HEK293 (cell line): ENCODE data around the gene RHPN2.

Source experiments
- KLF16 ChIP-seq: fragments of 450-650 bp; formaldehyde crosslinking; IDR thresholded peaks from 2 replicates; pipeline ENCODE4 v1.5.1; 2017; ENCODE audit warnings: missing biosample characterization, missing genetic modification characterization
- ZNF114 ChIP-seq: fragments of 450-650 bp; formaldehyde crosslinking; IDR thresholded peaks from 2 replicates; pipeline ENCODE4 v1.5.0; 2017; ENCODE audit warnings: missing biosample characterization, missing genetic modification characterization
- ZNF18 ChIP-seq: fragments of 450-650 bp; formaldehyde crosslinking; IDR thresholded peaks from 2 replicates; pipeline ENCODE4 v1.5.1; 2016; ENCODE audit warnings: missing biosample characterization, missing genetic modification characterization
- TF ChIP-seq, protein P1 (sequence below): fragments of 450-650 bp; formaldehyde crosslinking; IDR thresholded peaks from 2 replicates; pipeline ENCODE4 v1.5.1; 2016; ENCODE audit warnings: missing biosample characterization, missing genetic modification characterization

- TF ChIP-seq, protein P1, sequence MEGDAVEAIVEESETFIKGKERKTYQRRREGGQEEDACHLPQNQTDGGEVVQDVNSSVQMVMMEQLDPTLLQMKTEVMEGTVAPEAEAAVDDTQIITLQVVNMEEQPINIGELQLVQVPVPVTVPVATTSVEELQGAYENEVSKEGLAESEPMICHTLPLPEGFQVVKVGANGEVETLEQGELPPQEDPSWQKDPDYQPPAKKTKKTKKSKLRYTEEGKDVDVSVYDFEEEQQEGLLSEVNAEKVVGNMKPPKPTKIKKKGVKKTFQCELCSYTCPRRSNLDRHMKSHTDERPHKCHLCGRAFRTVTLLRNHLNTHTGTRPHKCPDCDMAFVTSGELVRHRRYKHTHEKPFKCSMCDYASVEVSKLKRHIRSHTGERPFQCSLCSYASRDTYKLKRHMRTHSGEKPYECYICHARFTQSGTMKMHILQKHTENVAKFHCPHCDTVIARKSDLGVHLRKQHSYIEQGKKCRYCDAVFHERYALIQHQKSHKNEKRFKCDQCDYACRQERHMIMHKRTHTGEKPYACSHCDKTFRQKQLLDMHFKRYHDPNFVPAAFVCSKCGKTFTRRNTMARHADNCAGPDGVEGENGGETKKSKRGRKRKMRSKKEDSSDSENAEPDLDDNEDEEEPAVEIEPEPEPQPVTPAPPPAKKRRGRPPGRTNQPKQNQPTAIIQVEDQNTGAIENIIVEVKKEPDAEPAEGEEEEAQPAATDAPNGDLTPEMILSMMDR (tag by site-specific recombination): no peak
- TF ChIP-seq KLF16 (tag by site-specific recombination) (no peak), ZNF18 (no peak), ZNF114 (tag by site-specific recombination) (no peak)
Measured at GRCh38 chr19:33055718-33056117, 9.0 kb downstream of the RHPN2 start.
